Measurements from ENCODE around the gene CCDC86.

Gene CCDC86

GRCh38 chr11:60854140-60854846 is 12.4 kb downstream of the CCDC86 start:
- DNase-seq = no peak

DNA sequence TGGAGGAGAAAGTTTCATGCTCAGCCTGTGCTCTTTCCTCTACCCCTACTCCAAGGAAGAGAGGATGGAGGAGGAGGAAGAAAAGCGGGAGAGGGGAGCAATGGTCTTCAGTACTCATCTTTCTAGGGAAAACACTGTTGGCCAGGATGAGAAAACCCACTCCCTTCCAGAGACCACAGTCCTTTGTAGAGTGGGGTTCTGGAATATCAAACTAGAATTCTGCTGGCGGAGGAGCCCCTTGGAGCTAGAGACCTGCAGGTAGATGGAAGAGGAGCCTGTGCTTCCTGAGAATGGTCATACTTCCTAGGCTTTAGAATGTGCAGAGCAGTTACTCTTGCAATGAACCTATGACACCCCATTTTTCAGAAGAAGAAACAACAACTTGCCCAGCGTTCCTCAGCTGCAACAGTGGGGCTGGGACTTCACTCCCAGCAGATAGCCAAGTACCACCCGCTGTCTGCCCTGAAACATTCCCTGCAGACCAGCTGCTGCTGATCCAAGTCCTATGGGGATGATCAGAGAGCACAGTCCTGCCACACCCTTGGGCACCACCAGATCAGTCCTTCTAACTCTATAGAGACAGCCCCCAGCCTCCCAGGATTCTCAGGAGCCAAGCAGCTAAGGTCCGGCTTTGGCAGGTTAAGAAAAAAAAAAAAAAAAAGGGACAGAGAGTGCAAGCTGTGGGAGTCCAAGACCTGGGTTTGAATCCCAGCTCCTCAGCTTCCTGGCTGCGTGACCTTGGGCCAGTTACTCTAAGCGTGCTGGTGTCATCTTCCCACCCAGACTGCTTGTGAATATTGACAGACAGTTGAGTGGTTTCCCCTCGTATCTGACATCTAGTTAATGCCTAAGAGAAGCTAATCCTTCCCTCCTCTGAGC is 13.2 kb downstream of the CCDC86 start:
- DNase-seq = no peak

- DNase-seq = no peak
Measured at GRCh38 chr11:60855726-60856633, 14.1 kb downstream of the CCDC86 start, which contains the start of gene PTGDR2. TSS of gene PTGDR2 (minus strand) at chr11:60855950. CDS start at chr11:60853722, 2,228 bp downstream.

GRCh38 chr11:60857378-60858232 is 15.7 kb downstream of the CCDC86 start:
- no peak for DNase-seq

DNA sequence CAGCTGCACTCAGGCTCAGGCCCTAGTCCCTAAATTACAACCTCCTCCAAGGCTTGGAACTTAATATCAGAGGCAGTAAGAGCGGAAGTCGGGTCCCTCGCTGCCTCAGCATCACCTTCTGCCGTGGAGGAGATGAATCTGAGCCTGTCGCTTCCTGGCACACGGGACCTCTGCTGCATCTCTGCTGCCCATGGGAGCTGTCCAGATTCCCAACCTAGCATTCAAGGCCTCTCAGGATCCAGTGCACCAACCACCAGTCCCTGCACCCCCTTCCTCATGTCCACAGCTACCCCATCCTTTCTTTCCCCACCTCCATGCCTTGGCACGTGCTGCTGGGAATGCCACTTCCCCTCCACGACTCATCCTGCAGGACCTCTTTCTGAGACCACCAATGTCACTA is 16.3 kb downstream of the CCDC86 start:
- DNase-seq = no peak

GRCh38 chr11:60858731-60859464 is 17.0 kb downstream of the CCDC86 start:
- DNase-seq = no peak

DNA sequence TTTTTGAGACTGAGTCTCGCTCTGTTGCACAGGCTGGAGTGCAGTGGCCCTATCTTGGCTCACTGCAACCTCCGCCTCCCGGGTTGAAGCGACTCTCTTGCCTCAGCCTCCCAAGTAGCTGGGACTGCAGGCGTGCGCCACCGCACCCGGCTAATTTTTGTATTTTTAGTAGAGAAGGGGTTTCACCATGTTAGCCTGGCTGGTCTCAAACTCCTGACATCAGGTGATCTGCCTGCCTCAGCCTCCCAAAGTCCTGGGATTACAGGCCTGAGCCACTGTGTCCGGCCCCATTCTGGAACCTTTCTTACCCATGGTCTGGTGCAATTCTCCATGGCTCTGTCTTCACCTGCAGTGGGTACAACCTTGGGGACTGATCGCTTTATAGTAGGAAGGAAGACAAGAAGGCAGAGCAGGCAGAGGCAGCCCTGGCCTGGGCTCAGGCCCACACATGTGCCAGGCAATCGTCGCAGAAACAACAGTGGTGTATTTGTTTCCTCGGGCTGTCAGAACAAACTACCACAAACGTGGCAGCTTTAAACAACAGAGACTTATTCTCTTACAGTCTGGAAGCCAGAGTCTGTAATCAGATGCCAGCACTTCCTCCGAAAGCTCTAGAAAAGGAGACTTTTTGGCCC is 17.8 kb downstream of the CCDC86 start:
- no peak for DNase-seq

GRCh38 chr11:60860943-60861342 is 19.0 kb downstream of the CCDC86 start:
- DNase-seq = no peak

DNA sequence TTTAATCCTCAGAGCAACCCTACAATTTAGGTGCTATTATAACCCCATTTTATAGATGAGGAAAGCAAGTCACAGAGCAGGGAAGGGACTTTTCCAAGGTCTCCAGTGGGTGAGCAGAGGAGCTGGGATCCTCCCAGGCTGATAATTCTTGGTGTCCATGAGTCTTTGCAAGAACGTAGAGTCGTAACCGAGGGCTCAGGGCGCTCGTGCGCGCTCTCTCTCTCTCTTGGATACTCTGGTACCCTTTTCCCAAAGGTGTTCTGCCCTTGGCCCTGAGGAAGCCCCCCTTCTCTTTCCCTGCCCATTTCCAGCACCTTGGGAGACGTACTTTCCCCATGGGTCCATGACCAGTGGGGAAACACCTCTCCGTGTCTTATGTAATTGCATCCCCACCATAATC is 20.3 kb downstream of the CCDC86 start:
- no peak for DNase-seq

DNA sequence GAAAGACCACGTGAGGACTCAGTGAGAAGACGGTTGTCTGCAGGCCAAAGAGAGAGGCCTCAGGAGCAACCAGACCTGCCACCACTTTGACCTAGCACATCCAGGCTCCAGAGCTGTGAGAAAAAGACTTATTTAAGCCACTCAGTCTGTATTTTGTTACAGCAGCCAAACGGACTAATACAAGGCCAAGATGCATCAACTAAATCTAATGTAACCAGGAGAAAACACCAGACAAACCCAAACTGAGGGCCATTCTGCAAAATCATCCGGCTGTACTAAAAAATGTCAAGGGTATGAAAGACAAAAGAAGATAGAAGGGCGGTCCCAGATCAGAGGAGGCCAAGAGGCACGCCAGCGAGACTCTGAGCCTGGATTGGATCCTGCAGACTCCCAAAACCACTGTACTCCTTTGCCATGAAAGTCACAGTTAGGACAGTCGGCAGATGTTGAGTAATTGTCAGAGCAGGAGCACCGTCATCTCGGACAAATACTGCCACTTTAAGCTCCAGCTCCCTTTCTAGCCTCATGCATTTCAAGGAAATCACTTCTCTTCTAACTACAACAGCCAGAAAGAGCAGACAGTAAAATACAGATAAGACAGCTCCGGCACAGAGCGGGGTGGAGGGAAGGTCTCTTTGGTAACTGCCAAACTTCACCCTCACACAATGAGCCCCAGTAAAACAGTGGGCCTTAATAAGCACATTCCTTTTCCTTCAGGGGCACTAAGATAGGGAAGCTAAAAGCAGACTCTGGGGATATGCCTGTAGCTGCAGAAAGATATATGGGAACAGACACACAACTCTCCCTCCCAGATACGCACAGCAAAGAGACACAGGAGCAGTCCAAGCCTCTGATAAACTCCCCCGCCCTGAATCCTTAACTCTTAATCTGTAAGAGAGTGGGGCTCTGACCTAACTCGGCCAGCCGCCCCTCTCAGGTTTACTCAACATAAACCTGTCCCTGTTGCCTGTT is 21.9 kb downstream of the CCDC86 start:
- no peak for DNase-seq

DNA sequence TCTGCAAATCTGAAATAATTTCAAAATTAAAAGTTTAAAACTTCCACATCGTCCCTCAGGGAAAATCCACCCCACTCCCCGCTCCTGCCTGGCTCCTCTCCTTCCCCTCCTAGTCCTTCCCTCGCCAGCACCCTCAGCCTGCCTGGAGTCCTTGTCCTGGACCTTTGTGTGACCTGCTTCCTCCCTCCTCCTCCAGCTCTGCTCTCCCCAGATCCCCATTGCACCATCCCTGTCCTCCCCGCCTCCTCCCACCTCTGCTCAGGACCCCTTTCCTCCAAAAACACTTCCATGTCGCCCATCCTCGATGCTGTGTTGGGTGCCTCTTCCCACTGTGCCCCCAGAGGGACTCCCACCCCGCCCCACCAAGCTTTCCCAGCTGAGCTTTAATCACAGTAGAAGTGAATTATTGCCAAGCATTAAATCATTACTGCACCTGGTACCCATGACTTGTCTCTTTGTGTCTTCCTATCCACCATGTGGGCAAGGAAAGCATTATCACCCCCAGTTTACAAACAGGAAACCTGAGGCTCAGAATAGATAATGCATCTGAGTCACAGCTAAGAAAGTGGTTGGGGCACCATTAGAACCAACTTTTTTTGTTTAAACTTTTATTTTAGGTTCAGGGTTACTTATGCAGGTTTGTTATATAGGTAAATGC is 23.1 kb downstream of the CCDC86 start:
- no peak for DNase-seq

DNA sequence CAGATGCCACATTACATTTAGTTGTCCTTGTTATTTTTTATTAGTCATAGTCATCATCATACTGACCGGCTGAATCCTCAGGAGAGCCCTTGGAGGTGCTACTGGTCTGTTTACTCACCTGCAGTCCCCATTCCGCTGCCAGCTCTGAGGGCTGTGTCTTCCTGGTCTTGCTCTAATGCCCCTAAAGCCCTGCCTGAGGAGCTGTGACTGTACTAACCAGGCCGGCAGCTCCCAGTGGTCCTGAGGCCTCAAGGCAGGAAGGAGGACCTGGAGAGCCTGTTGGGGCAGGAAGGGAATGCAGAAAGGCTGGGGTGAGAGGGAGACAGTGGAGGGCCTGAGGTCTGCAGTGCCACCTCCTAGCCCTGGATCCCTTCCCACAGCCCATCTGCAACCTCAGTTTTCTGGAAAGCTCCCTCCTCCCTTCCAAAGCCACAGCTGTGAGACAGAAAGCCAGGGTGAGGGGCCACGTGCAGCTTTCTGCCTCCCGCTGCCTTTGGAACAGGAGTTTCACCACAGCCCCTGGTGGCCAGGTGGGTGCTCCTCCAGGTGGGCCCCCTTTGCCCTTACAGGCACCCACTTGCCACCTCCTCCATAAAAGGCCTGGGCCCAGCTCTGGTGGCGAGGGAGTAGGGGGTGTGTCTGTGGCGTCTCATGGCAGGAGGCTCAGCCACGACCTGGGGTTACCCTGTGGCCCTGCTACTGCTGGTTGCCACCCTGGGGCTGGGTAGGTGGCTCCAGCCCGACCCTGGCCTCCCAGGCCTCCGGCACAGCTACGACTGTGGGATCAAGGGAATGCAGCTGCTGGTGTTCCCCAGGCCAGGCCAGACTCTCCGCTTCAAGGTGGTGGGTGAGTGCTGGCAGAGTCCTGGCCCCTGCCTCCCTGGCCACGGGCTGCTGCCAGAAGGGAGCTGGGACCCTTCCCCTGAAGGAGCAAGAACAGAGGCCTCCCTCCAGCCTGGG is 25.3 kb downstream of the CCDC86 start, which contains the start of gene ZP1:
Gene ZP1, plus strand, starts transcription at position 632 of the 960 bp plus-strand sequence. Its CDS starts 20 bp downstream, at position 652.
- no peak for DNase-seq

DNA sequence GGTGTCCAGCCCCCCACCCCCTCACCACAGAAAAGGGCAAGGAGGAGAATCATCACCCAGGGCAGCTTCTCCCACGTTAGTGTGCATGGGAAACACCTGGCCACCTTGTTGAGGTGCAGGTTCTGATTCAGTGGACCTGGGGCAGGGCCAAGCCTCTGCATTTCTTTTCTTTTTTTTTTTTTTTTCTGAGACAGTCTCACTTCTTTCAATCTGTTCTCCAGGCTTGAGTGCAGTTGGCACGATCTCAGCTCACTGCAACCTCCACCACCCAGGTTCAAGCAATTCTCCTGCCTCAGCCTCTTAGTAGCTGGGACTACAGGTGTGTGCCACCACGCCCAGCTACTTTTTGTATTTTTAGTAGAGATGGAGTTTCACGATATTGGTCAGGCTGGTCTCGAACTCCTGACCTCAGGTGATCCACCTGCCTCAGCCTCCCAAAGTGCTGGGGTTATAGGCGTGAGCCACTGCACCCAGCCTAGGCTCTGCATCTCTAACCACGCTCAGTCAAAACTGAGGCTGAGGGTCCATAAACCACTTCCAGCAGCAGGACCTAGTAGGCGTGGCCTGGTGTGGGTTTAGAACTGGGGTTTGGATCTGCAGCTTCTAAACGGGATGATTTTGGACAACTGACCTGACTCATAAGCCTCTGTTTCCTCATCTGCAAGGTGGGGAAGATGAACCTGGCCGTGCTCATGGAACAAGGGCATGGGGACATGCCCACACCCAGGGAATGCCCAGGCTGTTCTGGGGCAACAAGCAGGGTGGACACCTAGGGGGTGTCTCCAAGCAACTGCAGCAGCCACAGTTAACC is 26.2 kb downstream of the CCDC86 start:
- DNase-seq = no peak

- no peak for DNase-seq
Measured at GRCh38 chr11:60868682-60869450, 27.0 kb downstream of the CCDC86 start.

DNA sequence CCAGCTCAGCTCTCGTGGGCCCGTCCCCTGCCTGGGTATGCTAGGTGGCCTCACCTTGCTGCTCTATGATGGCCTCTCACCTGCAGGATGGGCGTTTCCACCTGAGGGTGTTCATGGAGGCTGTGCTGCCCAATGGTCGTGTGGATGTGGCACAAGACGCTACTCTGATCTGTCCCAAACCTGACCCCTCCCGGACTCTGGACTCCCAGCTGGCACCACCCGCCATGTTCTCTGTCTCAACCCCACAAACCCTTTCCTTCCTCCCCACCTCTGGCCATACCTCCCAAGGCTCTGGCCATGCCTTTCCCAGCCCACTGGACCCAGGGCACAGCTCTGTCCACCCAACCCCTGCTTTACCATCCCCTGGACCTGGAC is 27.5 kb downstream of the CCDC86 start:
- no peak for DNase-seq

DNA sequence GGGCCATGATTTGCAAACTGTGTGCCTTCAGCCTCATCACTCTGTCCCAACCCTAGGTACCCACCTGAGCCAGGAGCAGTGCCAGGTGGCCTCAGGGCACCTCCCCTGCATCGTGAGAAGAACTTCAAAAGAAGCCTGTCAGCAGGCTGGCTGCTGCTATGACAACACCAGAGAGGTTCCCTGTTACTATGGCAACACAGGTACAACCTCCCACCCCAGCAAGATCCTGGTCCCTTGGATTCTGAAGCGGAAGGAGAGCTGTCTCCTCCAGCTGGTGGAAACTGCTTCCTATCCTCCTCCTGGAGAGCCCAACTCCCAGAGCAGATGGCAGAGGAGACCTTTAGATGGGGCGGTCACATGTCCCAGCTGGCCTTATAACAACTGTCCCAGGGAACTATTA is 28.4 kb downstream of the CCDC86 start:
- no peak for DNase-seq
